Hepatocyte (in vitro differentiated cells): ENCODE data around the gene DOCK4.
A peak's percentile ranks its signal among the peaks of the same experiment; 100 is the strongest.

Source experiments
- EZH2 ChIP-seq: fragments of 200-600 bp; sonication (generic); IDR thresholded peaks from 2 replicates; pipeline ENCODE4 v1.6.1; 2016; ENCODE audit warnings: antibody characterized with exemption, mild to moderate bottlenecking, borderline replicate concordance
- TF ChIP-seq, protein P1 (sequence below): fragments of 200-600 bp; sonication (generic); IDR thresholded peaks from 2 replicates; pipeline ENCODE4 v1.5.1; 2016; ENCODE audit warnings: antibody characterized with exemption, mild to moderate bottlenecking; ENCODE audit not compliant: poor library complexity

DNA sequence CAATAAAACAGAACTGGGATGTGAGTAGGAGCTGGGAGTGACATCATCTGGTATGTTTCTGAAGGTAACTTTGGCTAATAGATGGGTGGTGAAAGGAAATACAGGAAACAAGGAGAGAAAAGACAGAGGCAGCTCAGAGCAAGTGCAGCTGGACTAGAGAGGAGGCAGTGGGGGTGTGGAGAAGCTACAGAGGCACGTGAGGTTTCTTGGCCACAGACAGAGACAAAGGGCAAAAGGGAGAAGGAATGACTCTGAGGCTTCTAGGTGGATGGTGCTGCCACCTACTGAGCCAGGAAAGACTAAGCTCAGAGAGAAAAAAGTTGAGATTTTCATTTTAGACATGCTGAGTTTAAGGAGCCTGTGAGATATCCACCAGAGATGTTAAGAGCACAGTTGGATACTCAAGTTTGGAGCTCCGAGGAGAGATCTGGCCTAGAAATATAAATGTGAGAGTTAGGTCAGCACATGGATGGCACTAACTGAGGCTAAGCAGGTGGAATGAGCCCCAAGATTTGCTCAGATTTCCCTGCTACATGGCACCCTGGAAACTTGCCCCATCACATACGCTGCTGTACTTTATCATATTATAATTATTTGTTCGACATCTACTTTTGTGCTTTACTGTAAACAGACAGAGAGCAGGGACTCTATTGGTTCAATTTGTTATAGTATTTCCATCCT is 350.9 kb downstream of the DOCK4 start:
- TF ChIP-seq, protein P1, sequence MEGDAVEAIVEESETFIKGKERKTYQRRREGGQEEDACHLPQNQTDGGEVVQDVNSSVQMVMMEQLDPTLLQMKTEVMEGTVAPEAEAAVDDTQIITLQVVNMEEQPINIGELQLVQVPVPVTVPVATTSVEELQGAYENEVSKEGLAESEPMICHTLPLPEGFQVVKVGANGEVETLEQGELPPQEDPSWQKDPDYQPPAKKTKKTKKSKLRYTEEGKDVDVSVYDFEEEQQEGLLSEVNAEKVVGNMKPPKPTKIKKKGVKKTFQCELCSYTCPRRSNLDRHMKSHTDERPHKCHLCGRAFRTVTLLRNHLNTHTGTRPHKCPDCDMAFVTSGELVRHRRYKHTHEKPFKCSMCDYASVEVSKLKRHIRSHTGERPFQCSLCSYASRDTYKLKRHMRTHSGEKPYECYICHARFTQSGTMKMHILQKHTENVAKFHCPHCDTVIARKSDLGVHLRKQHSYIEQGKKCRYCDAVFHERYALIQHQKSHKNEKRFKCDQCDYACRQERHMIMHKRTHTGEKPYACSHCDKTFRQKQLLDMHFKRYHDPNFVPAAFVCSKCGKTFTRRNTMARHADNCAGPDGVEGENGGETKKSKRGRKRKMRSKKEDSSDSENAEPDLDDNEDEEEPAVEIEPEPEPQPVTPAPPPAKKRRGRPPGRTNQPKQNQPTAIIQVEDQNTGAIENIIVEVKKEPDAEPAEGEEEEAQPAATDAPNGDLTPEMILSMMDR = peak; percentile 59
- no peak for TF ChIP-seq EZH2
